ENCODE measurements around the gene ATG4B.

GRCh38 chr2:241636182-241637017 lies 1.1 kb upstream of the ATG4B start:
- TF ChIP-seq CTCF (IDR thresholded peaks at IDR 0.05) (no peak), EZH2 (IDR thresholded peaks at IDR 0.05) (no peak)
